Right lobe of liver (tissue), 4 donors: ENCODE data around the gene PBX4.

Experiments used
- CTCF ChIP-seq, 4 donors: fragments of 200-600 bp in 3 of 4; fragments of 450-650 bp in 1 of 4; IDR thresholded peaks; one replicate each; pipeline versions ENCODE4 v1.5.1 to v1.8.0; 2016 to 2022; ENCODE audit warnings: antibody characterized with exemption in 4 of 4, mild to moderate bottlenecking in 2 of 4
- POLR2A ChIP-seq: fragments of 450-650 bp; IDR thresholded peaks from one replicate; pipeline ENCODE4 v1.6.1; 2017; ENCODE audit warnings: antibody characterized with exemption, mild to moderate bottlenecking
- donor health status: DM: no; HTN: no; CAD: no.
- donor health status: DM: no; HTN: no; CAD: no.
- donor health status: DM: no; HTN: yes; CAD: no.

GRCh38 chr19:19548915-19549759 lies 69.3 kb downstream of the PBX4 start:
- TF ChIP-seq CTCF (IDR thresholded peaks at IDR 0.05) (no peak), POLR2A (no peak)
